Suprapubic skin (tissue), 4 donors: Measurements from ENCODE around the gene CD33. TPM values are rescaled to one million over a fixed set of nuclear protein-coding genes. Genes with fewer than 3 reads are reported as not detected.

Source experiments
- DNase-seq, 2 donors: peaks; one replicate each; pipeline ENCODE4 v3.0.0-alpha.2; 2019; ENCODE audit warnings: low spot score in 2 of 2
- H3K27ac ChIP-seq: fragments of 200-600 bp; sonication (generic); one replicate; pipeline ENCODE4 v1.5.1; 2019
- H3K27me3 ChIP-seq: fragments of 200-600 bp; sonication (generic); one replicate; pipeline ENCODE4 v1.5.1; 2019
- H3K36me3 ChIP-seq: fragments of 200-600 bp; sonication (generic); one replicate; pipeline ENCODE4 v1.5.1; 2019
- H3K4me1 ChIP-seq: fragments of 200-600 bp; sonication (generic); one replicate; pipeline ENCODE4 v1.5.1; 2019
- H3K4me3 ChIP-seq: fragments of 200-600 bp; sonication (generic); one replicate; pipeline ENCODE4 v1.5.1; 2019; ENCODE audit warnings: mild to moderate bottlenecking
- H3K9me3 ChIP-seq: fragments of 200-600 bp; sonication (generic); one replicate; pipeline ENCODE4 v1.5.1; 2019
- EP300 ChIP-seq: sonication (generic); formaldehyde crosslinking; IDR thresholded peaks from one replicate; pipeline ENCODE4 v1.6.1; 2017; ENCODE audit warnings: antibody characterized with exemption
- POLR2A ChIP-seq, 2 donors: fragments of 450-650 bp; IDR thresholded peaks; one replicate each; pipeline ENCODE4 v1.6.1; 2017; ENCODE audit warnings: antibody characterized with exemption in 2 of 2, mild to moderate bottlenecking in 2 of 2, moderate library complexity in 2 of 2
- POLR2AphosphoS5 ChIP-seq, 3 donors: sonication (generic); formaldehyde crosslinking; IDR thresholded peaks; one replicate each; pipeline ENCODE4 v1.6.1; 2017; ENCODE audit warnings: antibody characterized with exemption in 3 of 3
- WGBS: methylation state at CpG from one replicate; pipeline ENCODE4 v1.1.5; 2018; 5-methylcytosine and 5-hydroxymethylcytosine counted together
- total RNA-seq, 4 donors: library from RNA; depleted of rRNA; stranded (reverse); fragments of >200 nt; gene quantifications; one replicate each; pipeline ENCODE4 v1.1.0, GENCODE V29; 2016
- TF ChIP-seq, protein P1 (sequence below), 2 donors: fragments of 200-600 bp in 1 of 2; fragments of 450-650 bp in 1 of 2; sonication (generic) in 1 of 2; IDR thresholded peaks; one replicate each; pipeline ENCODE4 v1.5.1; 2016 to 2019; ENCODE audit warnings: antibody characterized with exemption in 2 of 2, mild to moderate bottlenecking in 1 of 2, moderate library complexity in 1 of 2

Gene CD33
- total RNA-seq, 4 donors from 2014 or later: 0.51 to 7.0 (median 2.4) TPM

DNA sequence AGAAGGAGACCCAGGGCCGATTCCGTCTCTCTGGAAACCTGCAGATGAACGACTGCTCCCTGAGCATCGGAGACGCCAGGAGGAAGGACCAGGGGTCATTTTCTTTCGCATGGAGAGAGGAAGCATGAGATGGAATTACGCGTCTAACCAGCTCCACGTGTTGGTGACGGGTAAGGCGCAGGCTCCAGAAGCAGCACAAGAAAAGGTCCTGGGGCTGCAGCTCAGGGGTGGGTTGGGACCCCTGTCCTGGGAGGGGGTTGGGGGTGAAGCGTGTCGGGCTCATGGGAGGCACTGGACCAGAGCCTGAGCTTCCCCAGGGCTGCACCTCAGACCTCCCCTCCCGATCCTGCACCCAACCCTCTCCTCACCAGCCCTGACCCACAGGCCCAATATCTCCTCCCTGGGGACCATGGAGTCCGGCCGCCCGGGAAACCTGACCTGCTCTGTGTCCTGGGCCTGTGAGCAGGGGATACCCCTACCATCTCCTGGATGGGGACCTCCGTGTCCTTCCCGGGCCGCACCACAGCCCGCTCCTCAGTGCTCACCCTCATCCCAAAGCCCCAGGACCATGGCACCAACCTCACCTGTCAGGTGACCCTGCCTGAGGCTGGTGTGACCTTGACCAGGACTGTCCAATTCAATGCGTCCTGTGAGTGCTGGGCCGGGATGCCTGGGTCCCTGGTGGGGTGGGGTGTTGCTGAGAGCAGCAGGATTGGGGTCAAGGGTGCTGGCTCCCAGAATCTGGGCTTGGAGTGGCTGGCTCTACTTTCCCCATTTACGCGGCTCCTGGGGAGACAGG, 39.6 kb upstream of the CD33 start:
- Histone ChIP-seq H3K4me3 (no peak overlapping the region), H3K9me3 (no peaks in the 10 kb centered on the region), H3K36me3 (no peaks in the 10 kb centered on the region), H3K4me1 (no peaks in the 10 kb centered on the region), H3K27me3 (peaks cover 32% of the 10 kb centered on the region), H3K27ac (no peak overlapping the region)
- no peak for DNase-seq
- no peak for TF ChIP-seq POLR2A (IDR thresholded peaks at IDR 0.05)
- no peak for TF ChIP-seq EP300
- TF ChIP-seq POLR2AphosphoS5 (IDR thresholded peaks at IDR 0.05): no peak
- TF ChIP-seq, protein P1, sequence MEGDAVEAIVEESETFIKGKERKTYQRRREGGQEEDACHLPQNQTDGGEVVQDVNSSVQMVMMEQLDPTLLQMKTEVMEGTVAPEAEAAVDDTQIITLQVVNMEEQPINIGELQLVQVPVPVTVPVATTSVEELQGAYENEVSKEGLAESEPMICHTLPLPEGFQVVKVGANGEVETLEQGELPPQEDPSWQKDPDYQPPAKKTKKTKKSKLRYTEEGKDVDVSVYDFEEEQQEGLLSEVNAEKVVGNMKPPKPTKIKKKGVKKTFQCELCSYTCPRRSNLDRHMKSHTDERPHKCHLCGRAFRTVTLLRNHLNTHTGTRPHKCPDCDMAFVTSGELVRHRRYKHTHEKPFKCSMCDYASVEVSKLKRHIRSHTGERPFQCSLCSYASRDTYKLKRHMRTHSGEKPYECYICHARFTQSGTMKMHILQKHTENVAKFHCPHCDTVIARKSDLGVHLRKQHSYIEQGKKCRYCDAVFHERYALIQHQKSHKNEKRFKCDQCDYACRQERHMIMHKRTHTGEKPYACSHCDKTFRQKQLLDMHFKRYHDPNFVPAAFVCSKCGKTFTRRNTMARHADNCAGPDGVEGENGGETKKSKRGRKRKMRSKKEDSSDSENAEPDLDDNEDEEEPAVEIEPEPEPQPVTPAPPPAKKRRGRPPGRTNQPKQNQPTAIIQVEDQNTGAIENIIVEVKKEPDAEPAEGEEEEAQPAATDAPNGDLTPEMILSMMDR (IDR thresholded peaks at IDR 0.05): no peak
- WGBS: 76% methylated on average over 13 of the region's 25 CpGs

DNA sequence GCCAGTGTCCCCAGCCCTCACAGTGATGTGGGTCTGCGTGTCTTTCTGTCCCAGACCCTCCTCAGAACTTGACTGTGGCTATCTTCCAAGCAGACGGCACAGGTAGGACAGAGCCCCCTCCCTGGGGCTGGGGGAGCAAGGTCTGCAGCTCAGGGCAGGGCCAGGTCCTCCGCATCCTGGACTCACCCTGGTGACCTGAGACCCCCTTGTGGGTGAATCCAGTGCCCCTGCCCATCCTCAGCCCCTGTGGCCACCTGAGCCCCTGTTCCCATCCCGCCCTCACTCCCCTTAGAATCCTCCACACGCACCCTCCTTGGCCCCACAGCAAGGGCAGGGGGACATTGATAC, 39.0 kb upstream of the CD33 start:
- TF ChIP-seq POLR2AphosphoS5 (IDR thresholded peaks at IDR 0.05): no peak
- TF ChIP-seq, protein P1 (IDR thresholded peaks at IDR 0.05): no peak
- Histone ChIP-seq H3K9me3 (no peaks in the 10 kb centered on the region), H3K4me1 (no peaks in the 10 kb centered on the region), H3K27me3 (peaks cover 32% of the 10 kb centered on the region), H3K27ac (no peak overlapping the region), H3K36me3 (no peaks in the 10 kb centered on the region), H3K4me3 (no peak overlapping the region)
- 88% methylated on average over 2 of the region's 5 CpGs for WGBS
- no peak for DNase-seq

DNA sequence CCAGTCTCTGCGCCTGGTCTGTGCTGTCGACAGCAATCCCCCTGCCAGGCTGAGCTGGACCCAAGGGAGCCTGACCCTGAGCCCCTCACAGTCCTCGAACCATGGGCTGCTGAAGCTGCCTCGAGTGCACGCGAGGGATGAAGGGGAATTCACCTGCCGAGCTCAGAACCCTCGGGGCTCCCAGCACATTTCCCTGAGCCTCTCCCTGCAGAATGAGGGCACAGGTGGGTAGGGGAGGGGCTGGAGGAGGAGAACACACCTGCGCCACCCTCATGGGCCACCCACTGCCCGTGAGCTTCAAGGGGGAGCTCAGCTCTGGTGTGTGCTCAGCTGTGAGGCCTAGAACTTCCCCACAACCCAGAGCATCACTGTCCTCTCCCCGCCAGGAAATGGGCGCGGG, 38.6 kb upstream of the CD33 start:
- Histone ChIP-seq H3K9me3 (no peaks in the 10 kb centered on the region), H3K36me3 (no peaks in the 10 kb centered on the region), H3K4me3 (no peak overlapping the region), H3K4me1 (no peaks in the 10 kb centered on the region), H3K27ac (no peak overlapping the region), H3K27me3 (peaks cover 32% of the 10 kb centered on the region)
- DNase-seq: no peak
- TF ChIP-seq POLR2A (IDR thresholded peaks at IDR 0.05) (no peak), POLR2AphosphoS5 (IDR thresholded peaks at IDR 0.05) (no peak), EP300 (no peak)
- TF ChIP-seq, protein P1 (IDR thresholded peaks at IDR 0.05): no peak
- 49% methylated on average over 5 of the region's 13 CpGs for WGBS

DNA sequence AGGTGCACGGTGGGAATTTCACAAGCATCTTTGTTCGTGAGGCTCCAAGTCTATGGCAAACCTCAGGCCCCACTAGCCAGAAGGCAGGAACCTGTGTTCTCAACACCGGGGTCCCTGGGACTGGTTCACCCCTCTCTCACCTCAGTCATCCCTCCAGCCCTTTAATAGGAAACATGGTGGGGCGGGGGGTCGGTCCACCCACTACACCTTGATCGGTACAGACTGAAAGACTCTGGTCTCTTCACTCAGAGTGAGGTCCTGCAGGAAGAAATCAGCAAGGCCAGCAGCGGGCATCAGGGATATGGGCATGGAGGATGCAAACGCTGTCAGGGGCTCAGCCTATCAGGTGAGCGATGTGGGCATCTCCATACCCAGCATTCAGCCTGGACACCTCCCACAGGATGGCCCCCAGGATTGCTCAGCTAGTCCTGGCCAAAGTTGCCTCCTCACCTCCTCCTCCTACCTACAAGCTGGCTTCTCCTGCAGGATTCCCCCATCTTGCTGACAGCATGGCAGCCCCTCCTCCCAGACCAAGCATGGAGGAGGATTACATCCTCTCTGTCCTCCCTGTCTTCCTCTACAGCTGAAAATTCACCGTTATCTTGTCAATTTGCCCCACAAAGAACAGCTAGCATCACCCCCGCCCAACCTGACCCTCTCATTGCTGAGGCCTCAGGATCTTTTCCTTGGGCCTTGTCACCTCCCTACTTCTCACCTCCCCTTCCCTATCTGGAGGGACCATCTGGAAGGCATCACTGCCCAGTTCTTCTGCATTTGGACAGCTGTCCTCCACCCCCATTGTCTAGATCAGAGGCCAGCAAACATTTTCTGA, 37.3 kb upstream of the CD33 start:
- Histone ChIP-seq H3K36me3 (no peaks in the 10 kb centered on the region), H3K27me3 (peaks cover 25% of the 10 kb centered on the region), H3K4me1 (no peaks in the 10 kb centered on the region), H3K27ac (no peak overlapping the region), H3K9me3 (no peaks in the 10 kb centered on the region), H3K4me3 (no peak overlapping the region)
- TF ChIP-seq POLR2A (IDR thresholded peaks at IDR 0.05) (no peak), POLR2AphosphoS5 (IDR thresholded peaks at IDR 0.05) (no peak), EP300 (no peak)
- TF ChIP-seq, protein P1 (IDR thresholded peaks at IDR 0.05): no peak
- no peak for DNase-seq
- 95% methylated on average over 8 of the region's 11 CpGs for WGBS

DNA sequence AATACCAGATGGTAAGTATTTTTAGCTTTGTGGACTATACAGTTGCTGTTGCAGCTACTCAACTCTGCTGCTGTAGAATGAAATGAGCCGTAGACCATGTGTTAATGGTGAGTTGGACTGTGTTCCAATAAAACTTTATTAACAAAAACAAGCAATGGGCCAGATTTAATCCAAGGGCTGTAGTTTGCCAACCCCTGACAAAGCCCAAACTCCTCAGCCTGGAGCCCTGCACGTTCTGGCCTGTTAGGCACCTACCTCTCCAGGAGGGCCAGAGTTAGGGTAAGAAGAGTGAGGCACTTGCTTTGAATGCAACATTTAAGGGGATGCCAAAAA, 36.7 kb upstream of the CD33 start:
- no peaks in the 10 kb centered on the region for H3K9me3 ChIP-seq
- TF ChIP-seq POLR2A (IDR thresholded peaks at IDR 0.05) (no peak), POLR2AphosphoS5 (IDR thresholded peaks at IDR 0.05) (no peak), EP300 (no peak)
- TF ChIP-seq, protein P1 (IDR thresholded peaks at IDR 0.05): no peak
- 67% methylated on average over 2 of the region's 2 CpGs for WGBS
- no peak for DNase-seq
- H3K36me3 ChIP-seq: no peaks in the 10 kb centered on the region
- H3K4me1 ChIP-seq: no peaks in the 10 kb centered on the region
- H3K27ac ChIP-seq: no peak overlapping the region
- no peak overlapping the region for H3K4me3 ChIP-seq
- peaks cover 23% of the 10 kb centered on the region for H3K27me3 ChIP-seq
